IPS DF 4.7 (cell line): ENCODE measurements around the gene NPBWR2.

Source experiments
- DNase-seq: peaks from one replicate; pipeline ENCODE4 v3.0.0-alpha.2; 2013; ENCODE audit warnings: low spot score; ENCODE audit errors: extremely low read depth

NPBWR2 gene, protein sequence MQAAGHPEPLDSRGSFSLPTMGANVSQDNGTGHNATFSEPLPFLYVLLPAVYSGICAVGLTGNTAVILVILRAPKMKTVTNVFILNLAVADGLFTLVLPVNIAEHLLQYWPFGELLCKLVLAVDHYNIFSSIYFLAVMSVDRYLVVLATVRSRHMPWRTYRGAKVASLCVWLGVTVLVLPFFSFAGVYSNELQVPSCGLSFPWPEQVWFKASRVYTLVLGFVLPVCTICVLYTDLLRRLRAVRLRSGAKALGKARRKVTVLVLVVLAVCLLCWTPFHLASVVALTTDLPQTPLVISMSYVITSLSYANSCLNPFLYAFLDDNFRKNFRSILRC

DNA sequence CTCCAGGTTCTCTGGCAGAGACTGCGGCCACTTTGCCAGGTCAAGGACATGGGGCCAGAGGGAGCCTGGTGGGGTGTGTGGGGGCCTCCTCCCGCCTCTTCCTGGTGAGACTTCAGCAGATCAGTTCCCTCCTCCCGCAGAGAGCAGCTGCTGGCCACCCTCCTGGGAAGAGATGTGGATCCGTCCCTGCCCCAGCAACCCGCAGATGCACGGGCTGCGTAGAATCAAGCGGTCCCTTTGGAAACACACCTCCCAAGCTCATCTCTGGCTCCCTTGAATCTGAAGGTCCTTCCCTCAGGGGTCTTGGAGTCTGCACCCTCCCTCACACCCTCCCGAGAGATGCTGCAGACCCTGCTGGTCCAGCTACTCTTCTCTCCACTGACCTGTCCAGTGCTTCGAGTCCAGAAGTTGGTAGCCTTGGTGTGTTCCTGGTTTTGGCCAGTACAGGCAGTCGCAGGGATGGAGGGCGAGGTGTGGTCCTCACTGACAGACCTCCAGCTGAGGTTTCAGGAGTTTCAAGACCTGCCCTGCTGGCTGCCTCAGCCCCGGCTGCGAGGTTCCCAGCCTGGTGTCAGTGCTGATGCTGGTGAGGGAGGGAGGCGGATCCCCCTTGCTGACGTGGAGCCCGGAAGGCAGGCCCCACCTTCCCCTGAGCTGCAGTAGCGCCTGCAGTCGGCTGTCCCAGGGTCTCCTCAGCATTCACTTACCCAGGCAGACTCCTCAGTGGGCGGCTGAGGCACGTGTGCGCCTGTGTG is at the start of gene NPBWR2:
Gene NPBWR2 (minus strand): TSS at position 585 of the 755 bp plus-strand sequence. CDS start 734 bp downstream, outside the sequence.
- DNase-seq = no peak

DNA sequence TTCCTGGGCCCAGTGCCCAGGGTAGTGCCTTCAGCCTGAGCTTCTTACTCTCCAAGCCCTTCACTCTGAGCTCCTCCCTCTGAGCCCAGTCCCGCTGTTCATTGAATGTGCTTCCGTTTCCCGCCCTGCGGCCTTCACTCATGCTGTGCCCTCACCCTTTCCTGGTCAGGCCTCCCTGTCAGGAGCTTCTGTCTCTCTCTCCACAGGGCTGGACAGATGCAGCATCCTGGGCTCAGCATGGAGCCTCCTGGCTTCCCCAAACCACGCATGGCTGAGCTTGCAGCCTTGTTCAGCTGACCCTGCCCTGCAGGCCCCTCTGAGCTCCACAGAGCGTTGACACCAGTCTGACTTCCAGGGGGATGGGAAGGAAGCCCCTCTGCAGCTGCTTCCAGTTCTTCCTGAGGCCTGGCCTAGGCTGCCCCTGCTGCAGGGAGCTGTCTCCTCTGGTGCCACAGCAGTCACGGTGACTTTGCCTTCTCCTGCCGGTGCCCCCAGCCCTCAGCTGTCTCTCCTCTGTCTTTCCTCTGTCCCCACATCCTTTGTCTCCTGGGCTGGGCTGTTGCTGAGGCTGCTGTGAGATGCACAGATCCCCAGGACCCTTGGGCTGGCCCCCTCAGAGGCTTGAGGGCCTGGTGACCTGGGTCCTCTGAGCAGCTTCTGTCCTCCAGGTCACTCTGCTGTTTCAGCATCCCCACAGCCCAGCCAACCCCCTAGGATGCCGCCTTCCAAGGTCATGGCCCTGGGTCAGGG is 48.9 kb upstream of the NPBWR2 start:
- no peak for DNase-seq

DNA sequence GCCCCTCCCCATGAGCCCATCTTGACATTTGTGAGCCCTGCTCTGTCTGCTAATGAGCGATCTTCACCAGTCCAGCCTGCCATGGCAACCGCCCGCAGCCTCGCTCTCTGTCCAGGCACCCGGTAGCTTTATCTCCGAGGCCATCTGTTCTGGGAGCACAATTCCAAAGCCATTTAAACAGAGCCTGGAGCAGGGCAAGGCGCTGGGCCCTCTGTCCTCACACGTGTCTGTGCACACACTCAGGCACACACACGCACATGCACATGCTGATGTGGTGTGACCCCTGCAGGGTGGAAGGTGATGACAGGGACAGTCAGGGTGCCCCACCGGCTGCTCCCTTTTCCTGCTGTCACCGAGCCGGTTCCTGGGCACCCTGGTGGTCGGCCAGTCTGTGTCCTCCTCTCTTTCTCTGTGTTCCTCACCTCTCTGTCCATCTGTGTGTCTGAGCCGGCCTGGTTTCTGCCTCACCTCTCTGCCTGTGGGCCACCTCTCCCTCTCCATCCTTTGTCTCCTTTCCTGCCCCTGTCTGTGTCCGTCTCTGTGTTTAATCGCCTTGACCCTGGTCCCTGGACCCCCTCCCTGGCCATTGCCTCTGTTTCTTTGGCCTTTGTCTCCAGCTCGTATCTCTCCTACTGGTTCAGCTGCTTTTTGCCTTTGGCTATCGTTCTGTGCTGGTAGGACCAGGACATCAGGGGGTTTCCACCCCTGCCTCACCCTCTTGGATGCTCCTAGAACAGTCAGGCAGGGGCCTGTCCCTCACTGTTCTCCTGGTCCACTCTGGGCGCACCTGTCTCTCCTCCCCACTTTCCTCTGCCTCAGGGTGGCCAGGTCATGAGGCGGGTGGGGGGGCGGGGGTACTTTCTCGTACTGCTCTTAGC is 48.1 kb upstream of the NPBWR2 start:
- no peak for DNase-seq

DNA sequence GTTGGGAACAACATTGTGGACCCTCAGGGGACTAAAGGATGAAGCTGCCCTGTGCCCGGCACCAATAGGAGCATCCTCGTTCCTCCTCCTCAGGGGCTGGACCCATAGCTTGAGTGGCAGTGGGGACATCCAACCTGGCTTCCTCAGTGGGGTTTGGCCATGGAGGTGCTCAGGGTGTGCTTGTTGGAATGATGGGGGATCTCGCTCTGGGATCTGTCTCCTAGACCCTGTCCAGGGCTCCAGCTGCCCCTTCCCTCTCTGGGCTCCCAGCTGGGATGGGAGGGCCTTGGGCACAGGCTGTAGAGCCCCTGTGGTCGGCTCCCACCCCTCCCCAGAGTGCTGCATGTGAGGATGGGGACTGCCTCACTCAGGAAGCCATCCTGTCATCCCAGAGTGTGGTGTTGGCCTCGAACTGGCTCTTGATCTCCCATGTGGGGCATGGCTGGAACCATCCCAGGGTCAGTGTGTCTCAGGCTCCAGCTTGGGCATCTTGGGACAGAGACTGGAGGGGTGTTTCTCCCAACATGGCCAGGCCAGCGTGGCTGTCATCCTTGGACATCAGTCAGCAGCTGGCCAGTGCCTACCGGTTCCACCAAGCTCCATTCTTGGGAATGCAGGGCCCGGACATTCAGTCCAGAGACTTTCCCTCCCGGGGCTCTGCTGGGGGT is 47.4 kb upstream of the NPBWR2 start:
- no peak for DNase-seq

DNA sequence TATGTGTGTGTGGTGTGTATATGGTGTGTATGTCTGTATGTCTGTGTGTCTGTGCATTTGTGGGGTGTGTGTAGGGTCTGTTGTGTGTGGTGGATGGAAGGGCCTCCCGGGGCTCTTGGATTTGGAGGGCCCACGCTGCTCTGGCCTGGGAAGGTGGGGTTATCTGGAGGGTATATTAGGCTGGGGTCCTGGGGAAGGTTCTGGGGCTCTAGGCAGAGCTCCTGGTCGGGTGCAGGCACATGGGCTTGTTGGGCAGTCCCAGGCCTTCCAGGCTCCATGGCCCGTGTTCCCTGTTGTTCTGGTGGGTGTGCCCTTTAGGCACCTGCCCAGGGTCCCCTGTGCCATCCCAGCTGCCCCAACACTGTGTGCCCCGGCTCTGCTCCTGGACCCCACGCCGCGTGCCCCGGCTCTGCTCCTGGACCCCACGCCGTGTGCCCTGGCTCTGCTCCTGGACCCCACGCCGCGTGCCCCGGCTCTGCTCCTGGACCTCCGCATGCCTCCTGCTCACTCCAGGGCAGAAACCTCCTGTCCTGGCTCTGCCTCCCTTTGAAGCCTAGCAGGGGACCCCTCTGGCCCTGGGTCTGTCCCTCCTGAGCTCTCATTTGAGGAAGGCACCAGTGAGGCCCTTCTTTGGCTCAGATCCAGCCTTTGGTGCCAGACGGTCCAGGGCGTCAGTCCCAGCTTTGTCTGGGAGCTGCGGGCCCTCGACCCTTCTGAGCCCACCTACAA is 46.7 kb upstream of the NPBWR2 start:
- DNase-seq = no peak

DNA sequence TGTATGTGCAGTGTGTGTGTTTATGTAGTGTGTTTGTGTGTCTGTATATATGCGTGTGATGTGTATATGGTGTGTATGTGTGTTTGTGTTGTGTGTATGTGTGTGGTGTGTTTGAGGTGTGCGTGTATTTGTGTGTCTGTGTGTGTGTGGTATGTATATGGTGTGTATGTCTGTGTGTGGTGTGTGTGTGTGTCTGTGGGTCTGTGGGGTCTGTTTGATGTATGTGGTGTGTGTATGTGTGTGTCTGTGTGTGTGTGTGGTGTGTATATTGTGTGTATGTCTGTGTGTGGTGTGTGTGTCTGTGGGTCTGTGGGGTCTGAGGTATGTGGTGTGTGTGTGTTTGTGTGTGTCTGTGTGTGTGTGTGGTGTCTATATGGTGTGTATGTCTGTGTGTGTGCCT is 46.0 kb upstream of the NPBWR2 start:
- DNase-seq = no peak

DNA sequence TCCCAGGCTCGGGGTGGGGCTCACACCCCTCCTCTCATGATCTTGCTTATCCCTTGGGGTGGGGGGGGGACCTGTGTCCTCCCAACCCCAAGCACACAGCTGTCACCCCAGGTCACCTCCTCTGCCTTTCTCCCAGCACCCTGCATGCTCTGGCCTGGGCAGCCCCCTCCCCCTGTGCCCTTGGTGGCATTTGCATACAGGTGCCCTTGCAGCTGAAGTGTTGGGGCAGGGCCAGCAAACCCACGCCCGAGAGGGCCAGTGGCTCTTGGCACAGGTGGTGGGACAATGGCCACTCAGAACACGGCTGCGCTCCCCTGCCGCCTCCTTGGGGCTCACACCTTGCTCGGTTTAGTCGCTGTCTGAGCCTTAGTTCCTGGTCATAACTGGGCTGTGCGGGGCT is 45.5 kb upstream of the NPBWR2 start:
- no peak for DNase-seq

DNA sequence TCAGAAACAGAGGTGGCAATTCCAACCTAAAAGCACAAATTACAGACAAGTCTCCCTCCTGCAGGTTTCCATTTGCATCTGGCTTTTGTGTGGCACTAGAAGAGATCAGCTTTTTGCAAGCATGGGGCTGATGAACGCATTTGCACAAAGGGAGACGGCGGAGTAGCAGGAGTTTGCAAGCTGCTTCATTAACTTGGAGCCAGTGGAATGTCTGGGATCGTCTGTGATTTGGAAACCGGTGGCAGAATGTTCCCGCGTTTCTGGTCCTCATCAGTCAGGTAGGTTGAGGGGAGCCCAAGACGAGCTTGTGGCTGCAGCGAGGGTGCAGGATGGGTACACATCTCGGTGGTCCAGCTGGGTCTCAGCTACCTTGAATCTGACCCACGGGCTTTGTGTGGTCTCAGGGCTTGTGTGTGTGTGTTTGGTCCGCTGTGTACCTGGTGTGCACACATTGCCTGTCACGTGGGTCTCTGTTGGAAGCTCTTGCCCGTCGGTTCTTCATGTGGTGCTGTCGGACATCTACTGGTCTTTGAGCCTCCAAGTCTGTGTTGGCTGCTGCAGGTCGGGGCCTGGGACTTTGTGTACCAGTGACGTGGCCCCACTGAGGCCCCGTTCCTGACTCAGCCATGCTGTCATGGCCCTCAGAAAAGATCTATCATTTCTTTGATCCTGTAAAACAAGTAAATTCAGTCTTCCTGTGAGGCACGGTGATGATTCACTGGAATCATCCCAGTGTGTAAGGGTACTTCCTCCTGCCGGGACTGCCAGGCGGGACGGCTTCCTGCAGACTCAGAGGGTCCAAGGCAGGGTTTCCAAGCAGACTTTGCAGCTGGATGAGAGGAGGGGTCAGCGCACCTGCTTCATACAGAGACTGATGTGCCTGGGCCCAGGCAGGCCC is 44.5 kb upstream of the NPBWR2 start:
- DNase-seq = no peak

DNA sequence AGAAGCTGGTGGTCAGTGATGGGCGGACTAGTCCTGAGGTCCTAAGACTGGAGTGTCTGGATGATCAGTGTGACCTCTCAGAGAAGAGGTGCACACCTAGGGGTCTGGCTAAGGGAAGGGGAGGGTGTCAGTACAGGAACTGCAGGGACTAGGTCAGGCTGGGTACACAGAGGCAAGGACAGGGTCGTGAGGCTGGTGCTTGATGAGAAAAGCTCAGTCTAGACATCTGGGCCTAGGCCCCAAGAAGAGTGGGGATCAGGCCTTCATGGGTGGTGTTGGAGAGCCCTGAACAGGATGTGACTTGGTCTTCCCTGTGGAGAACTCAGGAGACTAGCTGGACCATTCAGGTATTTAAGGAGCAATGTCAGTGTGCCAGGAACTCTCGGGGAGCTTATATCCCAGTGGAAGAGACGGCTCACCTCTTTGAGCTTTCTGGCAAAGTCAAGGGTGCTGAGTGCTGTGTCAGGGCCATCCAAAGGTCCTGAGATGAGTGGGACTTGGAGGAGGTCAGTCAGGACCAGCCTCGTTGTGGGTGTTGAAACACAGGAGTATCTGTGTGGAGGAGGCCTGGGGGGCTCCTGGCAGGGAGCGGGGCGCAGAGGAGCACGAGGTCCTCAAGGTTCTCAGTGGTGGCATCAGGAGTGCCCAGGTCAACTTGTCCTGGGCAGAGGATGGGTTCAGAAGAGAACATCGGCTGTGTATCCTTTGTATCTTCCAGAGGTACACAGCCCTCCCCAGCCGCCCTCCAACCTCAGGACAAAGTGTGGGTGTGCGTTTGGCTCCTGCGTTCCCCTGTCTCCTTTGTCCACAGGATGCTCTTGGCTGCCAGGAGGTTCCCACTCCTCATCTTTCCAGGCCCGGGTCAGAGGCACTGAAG is 43.6 kb upstream of the NPBWR2 start:
- DNase-seq = no peak

DNA sequence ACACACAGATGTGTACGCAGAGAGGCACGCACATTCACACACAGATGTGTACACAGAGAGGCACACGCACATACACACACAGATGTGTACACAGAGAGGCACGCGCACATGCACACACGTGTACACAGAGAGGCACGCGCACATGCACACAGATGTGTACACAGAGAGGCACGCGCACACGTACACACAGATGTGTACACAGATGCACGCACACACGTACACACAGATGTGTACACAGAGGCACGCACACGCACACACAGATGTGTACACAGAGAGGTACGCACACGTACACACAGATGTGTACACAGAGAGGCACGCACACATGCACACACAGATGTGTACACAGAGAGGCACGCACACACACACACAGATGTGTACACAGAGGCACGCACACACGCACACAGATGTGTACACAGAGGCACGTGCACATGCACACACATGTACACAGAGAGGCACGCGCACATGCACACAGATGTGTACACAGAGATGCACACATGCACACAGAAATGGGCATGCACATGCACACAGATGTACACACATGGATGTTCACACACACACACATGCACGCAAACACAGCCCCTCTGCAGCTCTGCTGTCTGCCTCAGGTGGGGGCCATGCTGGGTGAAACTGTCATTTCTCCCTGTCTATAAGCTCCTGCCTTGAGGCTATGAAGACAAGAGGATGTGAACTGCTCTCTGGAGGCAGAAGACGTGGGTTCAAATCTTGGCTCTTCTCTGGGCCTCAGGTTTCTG is 42.6 kb upstream of the NPBWR2 start:
- no peak for DNase-seq

DNA sequence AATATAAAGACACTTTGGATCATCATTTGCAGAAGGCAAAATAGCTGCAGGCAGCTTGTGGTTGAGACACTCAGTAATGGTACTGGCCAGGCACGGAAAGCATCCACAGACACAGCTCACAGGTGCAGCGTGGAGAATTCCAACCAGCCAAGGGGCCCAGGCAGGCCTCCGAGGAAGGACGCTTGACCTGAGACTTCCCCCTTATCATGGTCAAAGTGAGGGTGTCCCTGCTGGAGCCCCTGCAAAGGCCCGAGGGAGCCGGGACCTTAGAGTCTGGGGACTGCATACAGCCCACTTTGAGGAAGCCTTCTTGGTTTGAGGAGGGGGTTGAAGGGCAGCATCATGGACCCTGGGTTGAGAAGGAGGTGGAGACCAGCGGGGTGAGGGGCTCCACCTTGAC is 41.8 kb upstream of the NPBWR2 start:
- DNase-seq = no peak

DNA sequence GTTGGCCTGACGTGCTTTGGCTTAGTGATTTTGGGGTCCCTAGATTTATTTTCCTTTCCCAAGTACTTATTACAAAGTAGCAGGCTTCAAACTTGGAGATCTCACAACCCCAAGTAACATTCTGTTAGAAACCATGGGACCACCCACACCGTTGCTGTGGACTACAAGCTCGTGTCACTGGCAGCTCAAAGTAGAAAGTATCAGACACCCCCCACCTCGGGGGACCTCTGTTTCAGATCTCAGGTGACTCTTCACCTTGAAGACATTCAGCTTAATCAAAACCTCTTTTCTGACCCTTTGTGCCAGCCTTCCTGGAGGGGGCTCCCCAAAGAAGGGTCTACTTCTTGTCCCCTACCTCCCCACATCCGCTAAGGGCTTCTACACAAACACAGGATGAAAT is 41.2 kb upstream of the NPBWR2 start:
- DNase-seq = no peak

DNA sequence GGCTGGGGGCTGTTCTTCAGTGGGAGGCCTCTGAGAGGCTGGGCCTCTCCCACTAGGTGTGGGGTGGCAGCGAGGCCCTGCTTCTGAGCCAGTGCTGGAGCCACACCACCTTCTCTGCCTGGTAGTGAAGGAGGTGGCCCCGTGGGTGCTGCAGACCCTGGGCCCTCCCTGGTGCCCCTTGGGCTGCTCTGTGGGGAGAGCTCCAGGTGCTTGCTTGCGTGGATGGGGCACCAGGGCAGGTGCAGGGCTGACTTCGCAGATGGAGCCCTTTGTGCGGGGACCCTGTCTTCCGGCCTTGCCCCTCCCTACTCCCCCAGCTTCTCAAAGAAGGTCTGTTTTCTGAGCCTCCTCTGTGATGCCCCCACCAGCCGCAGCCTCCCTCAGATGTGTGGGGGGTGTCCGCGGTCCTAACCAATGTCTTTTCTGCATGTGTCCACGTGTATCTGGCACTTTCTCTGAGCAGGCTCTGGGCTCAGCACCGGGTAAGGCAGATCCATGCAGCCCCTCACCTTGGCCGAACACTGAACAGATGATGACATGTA is 39.6 kb upstream of the NPBWR2 start:
- DNase-seq = no peak

DNA sequence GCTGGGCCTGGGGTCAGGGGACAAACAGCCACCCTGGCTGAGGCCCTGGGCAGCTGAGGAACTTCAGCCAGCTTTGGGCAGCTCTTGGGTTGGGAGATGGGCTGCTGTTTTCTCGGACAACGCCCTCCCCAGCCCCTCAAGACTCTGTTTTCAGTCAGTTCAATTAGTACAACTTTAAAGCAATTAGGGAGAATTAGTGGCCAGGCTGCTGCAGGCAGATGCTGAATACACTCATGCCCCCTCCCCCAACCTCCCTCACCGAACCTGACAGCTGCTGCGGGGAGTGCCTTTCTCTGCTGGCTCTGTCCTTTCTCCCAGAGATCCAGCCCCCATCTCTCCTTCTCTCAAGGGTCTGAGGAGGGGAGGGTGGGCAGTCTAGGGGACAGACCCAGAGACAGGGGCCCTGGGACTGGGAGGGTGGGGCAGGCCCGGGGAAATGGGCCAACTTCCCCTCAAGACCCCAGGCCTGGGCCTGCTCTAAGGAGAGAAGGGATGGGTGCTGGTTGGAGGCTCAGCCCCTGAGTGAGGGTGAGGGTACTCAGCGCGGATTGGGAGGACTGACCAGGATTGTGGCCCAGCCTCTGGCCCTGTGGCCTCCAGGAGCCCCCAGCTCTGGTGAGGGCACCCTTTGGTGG is 39.1 kb upstream of the NPBWR2 start:
- DNase-seq = no peak

DNA sequence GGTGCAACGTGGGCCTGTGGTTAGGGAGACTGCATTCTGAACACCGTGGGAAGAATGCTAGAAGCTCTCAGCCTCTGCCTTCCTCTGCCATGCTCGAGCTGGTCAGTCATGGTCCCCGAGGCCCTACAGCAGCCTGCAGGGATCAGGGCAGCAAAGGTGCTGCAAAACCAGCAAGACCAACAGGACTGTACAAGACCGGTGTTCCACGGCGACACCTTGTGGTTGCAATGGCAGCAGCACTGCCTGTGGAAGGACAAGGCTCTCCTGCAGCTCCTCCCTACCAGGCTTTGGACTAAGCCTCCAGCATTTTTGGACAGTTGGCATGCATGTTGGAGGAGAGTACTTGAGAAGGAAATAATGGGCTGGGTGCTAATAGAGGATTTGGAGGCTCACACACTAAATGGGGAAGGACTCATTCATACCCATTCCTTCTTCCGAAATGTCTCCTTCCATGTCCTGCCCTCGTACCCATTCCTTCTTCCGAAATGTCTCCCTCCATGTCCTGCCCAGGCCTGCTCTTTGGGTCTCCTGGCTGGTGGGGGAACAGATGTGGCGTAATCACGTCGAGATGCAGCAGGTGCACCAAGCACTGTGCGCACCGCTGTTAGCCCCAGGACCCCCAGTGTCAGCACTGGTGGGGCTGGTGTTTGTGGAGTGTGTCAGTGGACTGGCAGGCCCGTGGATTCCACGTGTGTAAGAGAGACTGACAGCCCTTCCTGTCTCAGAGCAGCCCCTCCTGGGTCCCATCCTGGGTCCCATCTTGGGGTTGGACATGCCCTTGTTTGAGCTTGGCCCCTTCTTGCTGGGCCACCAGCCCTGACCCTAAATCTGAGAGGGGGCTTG is 38.3 kb upstream of the NPBWR2 start:
- DNase-seq = no peak
